ENCODE data around the gene WIPF1. TPM values are rescaled to one million over a fixed set of nuclear protein-coding genes. Genes with fewer than 3 reads are reported as not detected.

WIPF1 gene
- total RNA-seq, 1 donor from 2014 or later: 20.6 TPM

DNA sequence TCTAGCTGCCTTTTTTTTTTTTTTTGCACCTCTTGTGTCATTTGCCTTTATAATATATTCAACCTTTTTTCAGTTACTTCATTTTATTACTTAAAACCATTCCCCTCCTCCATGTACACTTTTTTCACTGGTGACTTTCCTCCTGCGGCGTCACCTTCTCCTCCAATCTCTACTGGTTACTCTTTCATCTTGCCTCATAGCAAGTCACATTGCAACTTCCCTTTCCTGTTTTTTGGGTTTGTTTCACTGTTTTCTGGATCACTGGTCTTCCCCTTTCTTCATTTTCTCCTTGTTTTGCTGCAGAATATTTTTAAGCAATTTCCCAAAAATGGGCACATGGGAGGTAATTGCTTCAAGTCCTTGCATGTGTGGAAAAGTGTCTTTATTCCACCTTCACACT, 73.1 kb downstream of the WIPF1 start:
- H3K4me1 Mint-ChIP-seq: no peaks in the 10 kb centered on the region
- no peak for TF ChIP-seq CTCF (IDR thresholded peaks at IDR 0.05; ENCODE audit: unreplicated experiment)
- no peak overlapping the region for H3K4me3 Mint-ChIP-seq
- H3K27ac Mint-ChIP-seq: no peak overlapping the region
- peaks cover 7% of the 10 kb centered on the region for H3K36me3 Mint-ChIP-seq
- peaks cover 15% of the 10 kb centered on the region for H3K9me3 Mint-ChIP-seq
- no peak for DNase-seq (ENCODE audit: low spot score in 2 of 2, unreplicated experiment in 2 of 2)
- peaks cover 5% of the 10 kb centered on the region for H3K27me3 Mint-ChIP-seq (ENCODE audit: low read depth)

DNA sequence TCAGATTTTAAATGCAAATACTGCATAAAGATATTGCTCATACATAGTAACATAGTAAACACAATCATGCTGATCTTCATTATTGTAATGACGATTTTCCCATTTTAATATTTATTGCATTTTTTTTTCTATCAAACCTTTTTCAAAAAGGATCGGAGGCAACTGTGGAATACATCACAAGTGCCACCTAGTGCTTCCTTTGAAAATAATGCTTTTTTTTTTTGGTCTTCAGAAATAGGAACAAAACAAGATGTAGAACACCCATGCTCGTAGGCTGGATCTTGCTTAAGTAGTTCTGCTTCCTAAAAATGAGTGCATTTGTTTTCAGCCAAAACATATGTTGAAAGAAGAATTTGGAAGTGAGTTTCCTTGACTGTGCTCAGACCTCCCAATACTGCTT, 75.1 kb downstream of the WIPF1 start:
- Mint-ChIP-seq H3K36me3 (peaks cover 5% of the 10 kb centered on the region), H3K4me1 (no peaks in the 10 kb centered on the region), H3K27me3 (ENCODE audit: low read depth) (peaks cover 7% of the 10 kb centered on the region), H3K27ac (no peak overlapping the region), H3K9me3 (peaks cover 6% of the 10 kb centered on the region), H3K4me3 (no peak overlapping the region)
- DNase-seq (ENCODE audit: low spot score in 2 of 2, unreplicated experiment in 2 of 2): no peak
- no peak for TF ChIP-seq CTCF (IDR thresholded peaks at IDR 0.05; ENCODE audit: unreplicated experiment)

GRCh38 chr2:174518395-174518794, 79.2 kb downstream of the WIPF1 start:
- DNase-seq (ENCODE audit: low spot score in 2 of 2, unreplicated experiment in 2 of 2): no peak
- Mint-ChIP-seq H3K27me3 (ENCODE audit: low read depth) (peaks cover 7% of the 10 kb centered on the region), H3K27ac (no peak overlapping the region), H3K4me3 (no peak overlapping the region), H3K4me1 (no peaks in the 10 kb centered on the region), H3K36me3 (peaks cover 5% of the 10 kb centered on the region), H3K9me3 (peaks cover 20% of the 10 kb centered on the region)
- no peak for TF ChIP-seq CTCF (IDR thresholded peaks at IDR 0.05; ENCODE audit: unreplicated experiment)

- DNase-seq (ENCODE audit: low spot score in 2 of 2, unreplicated experiment in 2 of 2): no peak
- Mint-ChIP-seq H3K4me3 (no peak overlapping the region), H3K4me1 (no peaks in the 10 kb centered on the region), H3K9me3 (peaks cover 35% of the 10 kb centered on the region), H3K36me3 (peaks cover 8% of the 10 kb centered on the region), H3K27me3 (ENCODE audit: low read depth) (peaks cover 7% of the 10 kb centered on the region), H3K27ac (no peak overlapping the region)
- no peak for TF ChIP-seq CTCF (IDR thresholded peaks at IDR 0.05; ENCODE audit: unreplicated experiment)
Observed at GRCh38 chr2:174516501-174517378, 80.9 kb downstream of the WIPF1 start.

DNA sequence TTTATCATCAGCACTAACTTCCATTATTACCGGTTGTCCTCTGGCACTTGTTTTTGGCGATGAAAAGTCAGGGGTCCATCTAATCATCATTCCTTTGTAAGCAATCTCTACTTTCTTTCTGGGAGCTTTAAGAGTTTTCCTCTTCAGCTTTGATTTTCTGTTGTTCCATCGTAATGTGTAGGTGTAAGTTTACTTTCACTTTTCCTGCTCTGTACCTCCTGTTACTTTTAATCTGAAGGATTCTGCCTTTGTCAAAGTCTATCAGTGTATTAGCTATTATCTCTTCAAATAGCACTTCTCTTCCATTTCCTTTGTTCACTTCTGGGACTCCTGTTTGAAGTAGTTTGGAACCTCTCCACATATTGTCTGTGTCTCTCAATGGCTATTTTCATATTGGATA, 85.3 kb downstream of the WIPF1 start:
- Mint-ChIP-seq H3K27ac (no peak overlapping the region), H3K4me1 (no peaks in the 10 kb centered on the region), H3K9me3 (peaks cover 62% of the 10 kb centered on the region), H3K36me3 (peaks cover 21% of the 10 kb centered on the region), H3K4me3 (no peak overlapping the region), H3K27me3 (ENCODE audit: low read depth) (no peaks in the 10 kb centered on the region)
- DNase-seq (ENCODE audit: low spot score in 2 of 2, unreplicated experiment in 2 of 2): no peak
- no peak for TF ChIP-seq CTCF (IDR thresholded peaks at IDR 0.05; ENCODE audit: unreplicated experiment)

Data from mesothelial cell of epicardium (in vitro differentiated cells).